ENCODE measurements around the gene RALBP1.

RALBP1 gene

DNA sequence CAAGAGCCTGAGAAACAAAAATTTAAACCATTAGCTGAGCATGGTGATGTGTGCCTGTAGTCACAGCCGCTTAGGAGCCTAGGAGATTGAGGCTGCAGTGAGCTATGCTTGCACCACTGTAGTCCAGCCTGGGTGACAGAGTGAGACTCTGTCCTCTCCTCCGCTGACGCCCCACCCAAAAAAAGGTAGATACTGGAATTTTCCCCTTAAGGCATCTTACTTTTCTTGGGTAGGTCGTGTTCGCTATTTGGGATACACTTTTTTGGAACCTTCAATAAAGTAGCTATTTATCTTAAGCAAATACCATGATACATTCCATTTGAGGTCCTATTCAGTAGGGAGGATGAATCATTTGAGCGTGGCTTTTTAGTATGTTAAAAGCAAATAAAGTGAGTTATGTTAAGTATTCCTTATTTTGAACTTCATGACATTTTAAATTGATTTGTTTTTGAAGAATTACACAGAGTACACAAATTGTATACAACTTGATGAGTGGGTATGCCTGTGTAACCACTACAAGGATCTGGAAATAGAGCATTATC lies 38.7 kb downstream of the RALBP1 start:
- no peak for DNase-seq

DNA sequence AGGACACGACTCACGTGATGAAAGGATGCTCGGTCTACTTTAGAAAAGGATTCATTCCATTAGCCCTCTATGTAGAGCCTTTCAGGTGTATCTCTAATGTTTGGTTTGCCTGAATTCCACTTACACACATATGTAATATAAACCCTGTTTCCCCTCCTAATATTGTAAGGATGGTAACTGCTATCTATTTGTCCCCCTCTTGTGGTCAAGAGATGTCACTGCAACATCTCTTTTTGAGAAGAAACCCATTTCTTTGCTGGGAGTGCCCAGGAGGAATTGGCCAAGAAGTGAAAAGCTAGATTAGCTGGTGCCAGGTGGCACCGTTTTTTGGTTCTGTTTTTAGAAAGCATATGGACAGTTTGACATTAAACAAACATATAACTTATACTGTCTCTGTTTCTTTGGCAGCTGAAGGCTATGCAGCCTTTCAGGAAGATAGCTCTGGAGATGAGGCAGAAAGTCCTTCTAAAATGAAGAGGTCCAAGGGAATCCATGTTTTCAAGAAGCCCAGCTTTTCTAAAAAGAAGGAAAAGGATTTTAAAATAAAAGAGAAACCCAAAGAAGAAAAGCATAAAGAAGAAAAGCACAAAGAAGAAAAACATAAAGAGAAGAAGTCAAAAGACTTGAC lies 41.2 kb downstream of the RALBP1 start:
- peak; percentile 55 for DNase-seq

DNA sequence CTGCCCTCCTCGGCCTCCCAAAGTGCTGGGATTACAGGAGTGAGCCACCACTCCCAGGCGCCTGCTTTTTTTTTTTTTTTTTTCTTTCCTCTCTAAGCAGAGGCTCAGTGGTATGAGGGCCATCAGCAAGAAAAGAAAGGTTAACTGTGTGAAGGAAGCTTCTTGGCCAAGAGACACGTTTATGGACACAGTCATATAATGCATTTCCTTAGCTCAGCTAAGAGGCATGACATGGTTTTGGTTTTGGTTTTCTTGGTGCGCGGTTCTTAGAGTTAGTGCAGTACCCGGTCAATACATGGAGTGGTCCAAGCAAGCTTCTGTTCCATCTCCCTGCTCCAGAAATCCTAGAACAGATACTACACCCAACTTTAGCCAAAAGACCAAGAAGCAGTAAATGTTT lies 42.6 kb downstream of the RALBP1 start:
- no peak for DNase-seq

DNA sequence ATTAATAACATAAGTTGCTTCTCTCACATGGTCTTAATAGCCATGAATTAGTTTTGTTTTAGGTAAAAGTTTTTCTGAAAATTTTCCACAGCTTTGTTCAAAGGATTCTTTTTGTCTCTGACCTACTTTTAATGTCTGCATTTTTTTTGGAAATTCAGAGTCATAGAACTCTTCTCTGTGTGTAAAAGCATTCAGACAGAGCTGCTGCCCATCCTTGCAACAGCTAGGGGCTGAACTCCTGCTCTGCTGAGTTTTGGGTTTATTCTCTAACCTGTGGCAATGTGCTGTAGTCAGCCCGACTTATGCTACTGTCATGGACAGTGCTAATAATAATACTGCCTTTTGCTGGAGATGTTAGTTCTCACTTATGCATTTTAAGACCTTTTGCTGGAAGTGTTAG lies 44.1 kb downstream of the RALBP1 start:
- DNase-seq = no peak

DNA sequence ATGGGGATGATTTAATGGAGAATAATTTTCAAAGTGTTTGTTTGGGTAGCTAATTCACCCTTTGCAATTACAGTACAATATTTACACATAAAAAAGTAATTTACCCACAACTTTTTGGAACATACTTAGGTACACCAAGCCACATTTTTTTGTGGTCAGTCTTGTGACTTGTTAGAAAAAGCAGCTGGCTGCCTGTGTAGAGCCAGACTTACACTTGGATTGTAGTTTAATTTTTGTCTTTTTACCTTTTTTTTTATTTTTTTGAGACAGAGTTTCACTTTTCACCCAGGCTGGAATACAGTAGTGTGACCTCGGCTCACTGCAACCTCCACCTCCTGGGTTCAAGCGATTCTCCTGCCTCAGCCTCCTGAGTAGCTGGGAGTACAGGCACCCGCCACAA lies 45.4 kb downstream of the RALBP1 start:
- DNase-seq = no peak

DNA sequence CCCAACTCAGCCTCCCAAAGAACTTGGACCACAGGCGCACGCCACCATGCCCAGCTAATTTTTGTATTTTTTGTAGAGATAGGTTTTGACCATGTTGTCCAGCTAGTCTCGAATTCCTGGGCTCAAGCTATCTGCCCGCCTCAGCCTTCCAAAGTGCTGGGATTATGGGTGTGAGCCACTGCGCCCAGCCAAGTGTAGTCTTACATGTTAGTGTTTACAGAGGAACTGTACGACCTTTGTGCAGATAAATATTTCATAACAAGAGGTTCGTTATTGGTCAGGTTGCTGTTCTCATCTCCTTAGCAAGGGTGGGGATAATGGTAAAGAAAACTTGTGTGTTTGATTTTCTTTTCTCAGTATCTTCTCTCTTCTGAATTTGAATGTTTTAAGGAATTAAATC lies 46.5 kb downstream of the RALBP1 start:
- no peak for DNase-seq

DNA sequence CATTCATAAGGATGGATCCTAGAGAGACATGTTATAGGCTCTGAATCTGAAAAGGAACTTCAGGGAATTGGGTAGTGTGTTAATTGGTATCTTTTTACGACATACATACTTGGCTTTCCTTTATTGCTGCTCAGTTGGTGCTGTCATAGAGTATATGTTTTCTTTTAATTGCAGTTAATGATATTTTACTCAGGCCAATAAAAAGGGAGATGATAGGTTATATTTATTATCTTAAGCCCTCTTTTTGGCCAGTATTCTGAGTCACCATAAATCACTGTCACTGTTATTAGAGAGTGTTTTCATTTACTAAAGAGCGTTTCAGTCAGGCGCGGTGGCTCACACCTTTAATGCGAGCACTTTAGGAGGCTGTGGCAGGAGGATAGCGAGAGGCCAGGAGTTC lies 47.6 kb downstream of the RALBP1 start:
- DNase-seq = no peak

DNA sequence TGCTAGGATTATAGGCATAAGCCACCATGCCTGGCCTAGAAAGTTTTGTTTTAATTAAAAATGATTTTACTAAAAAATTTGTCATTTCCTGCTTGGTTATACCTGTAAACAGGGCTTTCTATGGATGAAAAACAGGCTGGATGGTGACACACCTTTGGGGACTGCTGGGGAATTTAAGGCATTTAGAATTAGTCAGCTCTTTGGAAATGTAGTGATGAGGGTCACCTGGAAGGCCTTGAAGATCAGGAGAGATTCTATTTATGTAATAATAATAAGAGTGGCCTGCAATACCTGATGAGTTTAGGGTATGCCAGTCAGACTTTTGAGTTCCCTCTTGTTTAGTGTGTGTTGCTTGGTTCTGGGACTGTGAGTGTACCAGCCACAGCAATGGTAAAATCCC lies 51.1 kb downstream of the RALBP1 start:
- no peak for DNase-seq

DNA sequence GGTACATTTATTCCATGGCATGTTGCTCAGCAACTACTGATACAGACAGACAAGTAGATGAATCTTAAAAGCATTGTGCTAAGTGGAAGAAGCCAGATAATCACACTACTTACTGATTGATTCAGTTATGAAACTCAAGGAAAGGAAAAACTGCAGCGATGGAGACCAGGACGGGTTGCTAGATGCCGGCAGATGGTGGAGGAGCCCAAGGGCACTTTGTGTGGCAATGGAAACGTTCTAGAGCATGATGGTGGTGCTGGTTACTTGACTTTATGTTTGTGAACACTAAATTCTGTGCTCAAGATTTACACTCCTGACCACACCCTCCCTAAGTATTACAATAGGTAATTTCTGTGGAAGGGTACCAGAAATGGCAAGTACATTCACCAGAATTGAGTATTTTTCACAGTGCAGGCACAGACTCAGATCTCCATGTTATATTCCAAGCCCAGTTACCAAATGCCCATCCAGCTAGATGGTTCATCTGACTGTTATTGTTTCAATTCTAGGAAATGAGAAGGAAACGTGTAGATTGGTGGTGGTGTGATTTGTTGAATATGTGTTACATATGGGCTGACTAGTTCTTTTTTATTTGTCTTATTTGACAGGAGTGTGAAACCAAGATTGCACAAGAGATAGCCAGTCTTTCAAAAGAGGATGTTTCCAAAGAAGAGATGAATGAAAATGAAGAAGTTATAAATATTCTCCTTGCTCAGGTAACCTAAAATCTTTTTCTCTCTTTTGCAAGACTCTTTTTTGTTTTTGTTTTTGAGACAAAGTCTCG lies 55.1 kb downstream of the RALBP1 start:
- DNase-seq = no peak

DNA sequence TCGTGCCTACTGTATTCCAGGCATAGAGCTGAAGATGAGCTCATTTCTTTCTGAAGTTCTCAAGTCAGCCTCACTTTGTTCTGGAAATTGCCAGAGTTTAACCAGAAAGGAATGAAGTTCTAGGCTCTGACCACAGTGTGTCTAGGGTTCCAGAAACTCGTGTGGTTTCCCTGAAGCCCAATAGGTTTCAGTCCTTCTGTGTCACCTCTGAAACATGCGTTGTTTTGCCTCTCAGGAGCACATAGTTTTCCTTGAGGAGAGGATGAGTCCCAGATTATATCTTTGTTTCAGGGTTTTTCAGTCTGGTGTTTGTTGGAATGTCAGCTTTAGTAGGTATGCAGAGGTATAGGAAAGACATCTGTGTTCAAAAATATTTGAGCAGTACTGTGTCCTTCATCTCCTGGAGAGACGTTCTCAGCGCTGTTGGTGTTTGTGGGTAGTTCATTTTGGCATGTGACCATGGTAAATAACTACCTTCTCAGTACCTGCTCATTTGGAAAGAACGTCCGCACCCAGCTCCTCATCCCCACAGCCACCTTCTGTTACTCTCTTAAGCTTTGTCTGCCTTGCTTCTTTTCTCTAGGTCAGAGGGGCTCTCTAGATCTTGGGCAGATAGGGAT lies 56.6 kb downstream of the RALBP1 start:
- no peak for DNase-seq

DNA sequence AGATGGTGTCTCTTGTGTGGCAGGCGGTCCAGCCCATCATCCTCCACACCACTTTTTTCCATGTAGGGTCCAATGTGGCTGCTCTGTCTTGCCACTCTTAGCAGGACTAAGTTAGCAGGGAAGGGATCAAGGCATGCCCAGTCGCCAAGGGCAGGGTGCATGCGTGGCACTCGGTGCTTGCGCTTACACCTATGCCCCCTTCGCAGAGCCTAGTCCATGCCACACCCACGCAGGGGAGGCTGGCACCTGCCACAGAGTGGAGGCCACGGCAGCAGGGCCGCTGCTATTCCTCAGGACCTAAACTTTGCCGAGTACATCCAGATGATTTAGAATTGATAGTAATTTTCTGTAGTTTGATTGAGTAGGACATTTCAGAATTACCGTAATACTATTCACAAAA lies 59.5 kb downstream of the RALBP1 start:
- DNase-seq = no peak

DNA sequence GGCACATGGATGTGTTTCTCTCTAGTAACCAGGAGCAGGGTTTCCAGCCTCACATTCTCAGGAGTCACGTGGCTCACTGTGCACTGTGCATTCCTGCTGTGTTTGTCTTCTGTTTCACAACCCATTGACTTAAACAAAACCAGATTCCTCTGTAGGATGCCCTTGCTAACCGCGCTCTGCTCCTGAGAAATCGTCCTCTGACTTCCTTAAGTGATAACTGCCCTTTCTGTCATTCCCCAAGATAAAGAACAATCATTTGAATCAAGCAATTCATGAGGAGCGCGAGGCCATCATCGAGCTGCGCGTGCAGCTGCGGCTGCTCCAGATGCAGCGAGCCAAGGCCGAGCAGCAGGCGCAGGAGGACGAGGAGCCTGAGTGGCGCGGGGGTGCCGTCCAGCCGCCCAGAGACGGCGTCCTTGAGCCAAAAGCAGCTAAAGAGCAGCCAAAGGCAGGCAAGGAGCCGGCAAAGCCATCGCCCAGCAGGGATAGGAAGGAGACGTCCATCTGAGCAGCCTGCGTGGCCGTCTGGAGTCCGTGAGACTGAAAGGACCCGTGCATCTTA lies 60.2 kb downstream of the RALBP1 start:
- DNase-seq = no peak

DNA sequence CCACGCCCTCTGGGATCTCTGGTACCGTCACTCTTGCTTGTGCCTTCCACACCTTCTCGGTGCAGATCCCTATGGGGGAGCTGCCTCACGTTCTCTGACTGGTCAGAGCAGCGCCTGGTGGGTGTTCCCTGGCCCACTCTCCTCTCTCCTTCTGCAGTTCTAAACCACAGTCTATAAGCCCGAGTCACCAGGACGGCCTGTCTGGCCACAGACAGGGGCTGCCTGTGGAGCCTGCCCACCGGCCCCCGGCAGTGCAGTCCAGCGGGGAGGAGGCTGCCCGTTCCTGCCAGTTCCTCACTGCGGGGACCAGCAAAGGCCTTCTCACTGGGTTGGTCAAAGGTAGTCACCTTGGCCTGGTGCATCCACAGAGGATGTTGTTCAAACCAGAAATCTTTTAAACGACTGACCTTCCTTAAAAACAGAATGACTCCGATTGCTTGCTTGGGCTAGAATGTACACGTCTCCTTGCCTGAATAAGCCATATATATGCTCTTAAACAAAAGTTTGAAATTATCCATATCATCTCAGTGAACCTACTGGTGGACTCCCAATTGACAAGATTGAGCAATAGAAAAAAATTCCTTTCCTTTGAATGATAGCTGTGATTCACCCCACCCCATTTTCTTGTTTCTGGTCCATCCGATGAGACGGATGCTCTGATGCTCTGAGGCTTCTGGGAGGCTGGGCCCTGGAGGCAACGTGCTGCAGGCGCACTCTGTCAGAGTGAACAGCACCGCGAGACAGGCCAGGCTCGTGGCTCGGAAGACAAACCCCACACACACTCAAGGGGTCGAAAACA lies 61.2 kb downstream of the RALBP1 start:
- DNase-seq = no peak

DNA sequence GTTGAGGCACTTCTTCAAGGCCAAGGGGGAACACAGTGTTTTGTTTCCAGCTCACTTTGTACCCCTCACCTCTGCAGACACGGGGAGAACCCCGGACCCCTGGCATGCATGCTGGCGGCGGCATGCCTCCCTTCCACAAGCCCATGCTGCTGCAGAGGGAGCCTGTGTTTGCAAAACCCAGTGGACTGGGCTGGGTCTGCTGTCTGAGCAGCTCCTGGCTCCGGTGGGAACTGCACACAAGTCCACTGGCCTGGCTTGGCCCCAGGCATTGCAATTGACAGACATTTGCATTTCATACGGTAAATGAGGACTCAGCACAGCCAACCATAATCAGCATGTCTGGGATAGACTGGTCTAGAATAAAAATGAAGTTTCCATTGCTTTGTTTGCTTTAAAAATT lies 62.4 kb downstream of the RALBP1 start:
- no peak for DNase-seq

DNA sequence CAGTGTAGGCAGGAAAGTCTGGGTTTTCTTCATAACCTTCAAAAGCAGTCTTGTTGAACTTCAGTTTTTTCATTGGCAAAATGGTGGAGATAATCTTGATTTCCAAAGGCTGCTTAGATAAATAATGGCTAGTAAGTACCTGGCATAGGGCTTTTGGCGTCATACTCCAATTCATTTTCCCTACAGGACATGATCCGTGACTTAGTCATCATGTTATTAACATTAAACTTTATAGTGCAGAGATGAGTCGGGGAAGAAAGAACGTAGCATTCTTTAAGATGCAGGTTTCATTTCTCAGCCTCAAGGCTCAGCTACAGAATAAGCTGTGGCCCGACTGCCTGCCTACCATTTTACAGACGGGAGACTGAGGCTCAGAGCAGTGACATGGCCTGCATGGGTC lies 64.0 kb downstream of the RALBP1 start:
- DNase-seq = no peak

DNA sequence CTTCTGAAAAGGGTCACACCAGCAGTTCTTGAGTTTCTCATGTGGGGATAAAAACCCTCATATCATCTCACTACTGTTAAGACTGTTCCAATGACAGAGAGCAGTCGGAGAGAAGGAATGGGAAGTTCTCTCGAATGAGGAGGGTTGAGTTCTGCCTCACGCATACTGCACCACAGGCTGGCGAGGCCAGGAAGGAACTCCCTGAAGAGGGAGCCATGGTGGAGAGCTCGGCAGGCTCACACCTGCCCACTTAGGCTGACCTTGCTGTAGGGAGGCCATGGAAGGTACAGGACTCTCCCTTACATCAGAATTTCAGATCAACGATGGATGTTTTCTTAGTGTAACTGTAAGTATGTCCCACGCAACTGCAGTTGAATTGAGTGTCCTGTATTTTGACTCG lies 64.6 kb downstream of the RALBP1 start:
- DNase-seq = no peak

DNA sequence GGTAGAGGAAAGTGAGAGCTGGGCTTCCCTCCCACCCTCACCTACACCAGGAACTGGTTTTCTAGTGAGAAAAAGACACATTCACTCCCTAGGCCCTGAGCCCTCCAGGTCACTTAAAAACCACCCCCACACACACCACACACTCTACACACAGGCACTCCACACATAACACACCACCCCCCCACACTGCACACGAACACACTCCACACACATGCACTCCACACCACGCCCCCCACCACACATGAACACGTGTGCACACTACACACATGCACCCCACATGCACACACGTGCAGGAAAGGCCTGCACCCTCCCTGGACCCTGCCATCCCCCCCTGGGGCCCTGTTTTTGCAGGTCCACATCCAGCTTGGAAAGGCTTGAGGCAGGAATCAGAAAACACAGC lies 67.6 kb downstream of the RALBP1 start:
- DNase-seq = no peak

DNA sequence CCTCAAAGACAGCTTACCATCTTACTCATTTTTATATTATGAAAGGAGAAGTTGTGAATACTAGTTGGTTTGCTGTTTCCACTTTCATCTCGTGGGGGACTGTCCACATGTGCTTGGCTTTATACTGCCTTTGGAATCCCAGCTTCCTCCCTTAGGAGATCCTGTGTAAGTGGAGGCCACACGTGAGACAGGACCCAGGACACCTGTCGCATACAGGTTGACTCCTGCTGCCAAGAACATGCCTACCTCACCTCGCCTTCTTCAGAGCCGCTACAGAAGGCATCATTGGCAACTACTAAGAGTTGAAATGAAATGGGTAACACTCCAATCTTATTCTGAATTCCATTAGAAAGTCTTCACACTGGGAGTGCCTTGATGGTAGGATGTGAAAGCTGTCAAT lies 69.7 kb downstream of the RALBP1 start:
- no peak for DNase-seq

DNA sequence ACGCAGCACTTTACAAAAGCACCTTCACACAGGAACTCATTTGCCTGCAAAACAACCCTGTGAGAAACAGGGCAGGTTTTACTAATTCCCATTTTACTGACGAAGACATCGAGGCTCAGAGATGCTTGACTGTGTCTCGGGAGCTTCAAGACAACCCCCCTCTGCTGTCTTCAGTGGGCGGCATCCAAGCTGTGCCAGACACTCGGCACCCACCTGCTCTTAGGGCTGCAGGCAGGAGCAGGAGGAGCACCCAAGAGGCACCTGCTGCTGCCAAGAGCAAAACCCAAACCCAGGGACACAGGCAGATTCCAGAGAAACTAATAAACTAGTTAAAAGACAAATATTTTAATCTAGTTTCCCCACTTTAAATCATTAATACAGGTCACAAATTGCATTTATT lies 71.2 kb downstream of the RALBP1 start:
- no peak for DNase-seq

DNA sequence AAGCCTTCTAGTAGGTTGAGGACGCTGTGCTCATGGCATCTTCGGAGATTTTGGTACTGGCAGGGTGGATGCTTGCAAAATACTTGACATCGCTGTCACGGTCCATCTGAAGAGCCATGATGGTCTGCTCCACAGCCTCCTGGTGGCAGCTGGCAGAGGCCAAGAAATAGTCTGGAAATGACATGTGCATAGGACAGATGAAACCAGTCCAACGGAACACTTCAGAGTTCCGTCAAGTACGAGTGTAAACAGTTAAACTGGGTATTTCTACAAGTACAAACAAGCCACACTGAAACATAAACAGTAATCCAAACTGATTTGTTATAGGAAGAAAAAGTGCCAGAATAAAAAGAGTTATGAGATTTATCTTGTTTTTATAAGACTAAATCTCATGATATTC lies 72.5 kb downstream of the RALBP1 start:
- DNase-seq = no peak

DNA sequence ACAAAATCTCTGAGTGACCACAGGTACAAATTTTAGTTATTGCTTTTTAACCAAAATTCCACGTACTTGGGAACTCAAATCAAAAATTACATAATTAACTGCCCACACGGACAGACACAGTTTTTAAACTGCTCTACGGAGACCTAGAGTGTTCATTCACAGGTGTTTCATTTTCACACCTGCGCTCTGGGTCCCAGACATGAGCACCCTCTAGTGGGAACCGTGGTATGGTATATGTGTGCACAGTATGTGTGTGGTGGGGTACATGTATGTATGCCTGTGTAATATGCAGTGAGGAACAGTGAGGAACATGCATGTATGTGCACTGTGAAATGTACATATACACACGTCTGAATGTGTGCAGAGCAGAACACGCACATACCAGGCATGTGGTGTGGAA lies 74.1 kb downstream of the RALBP1 start:
- DNase-seq = no peak

DNA sequence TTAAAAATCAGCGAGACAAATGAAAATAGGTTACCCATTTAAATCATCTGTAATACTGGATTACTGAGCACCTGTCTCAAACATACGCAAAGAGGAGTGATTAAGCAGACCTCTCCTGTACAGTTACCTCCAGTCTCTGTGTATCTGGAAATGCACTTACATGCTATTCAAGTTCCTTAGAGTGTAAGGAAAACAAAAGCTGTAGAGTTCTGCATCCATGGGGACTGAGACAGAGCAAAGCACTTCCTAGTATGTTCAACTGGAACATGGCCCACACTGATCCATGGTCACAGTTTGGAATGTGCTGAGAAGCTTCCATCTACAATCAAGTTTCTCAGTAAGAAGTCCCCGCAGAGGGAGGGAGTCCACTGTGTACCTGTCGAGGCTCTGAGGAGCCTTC lies 75.1 kb downstream of the RALBP1 start:
- no peak for DNase-seq

DNA sequence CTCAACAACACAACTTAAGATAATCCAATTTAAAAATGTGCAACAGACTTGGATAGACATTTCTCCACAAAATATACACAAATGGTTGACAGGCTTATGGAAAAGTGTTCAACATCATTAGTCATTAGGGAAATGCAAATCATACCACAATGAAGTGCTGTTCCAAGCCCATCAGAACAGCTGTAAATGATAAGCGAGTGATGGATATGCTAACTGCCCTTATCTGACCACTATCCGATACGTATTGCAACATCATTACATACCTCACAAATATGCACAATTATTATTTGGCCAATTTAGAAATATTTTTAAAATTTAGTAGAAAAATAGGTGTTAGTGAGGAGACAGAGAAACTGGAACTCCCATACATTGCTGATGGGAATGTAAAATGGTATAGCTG lies 76.9 kb downstream of the RALBP1 start:
- DNase-seq = no peak

Data from CD4-positive, alpha-beta T cell treated with Interleukin-10 for 1 hour (primary cell).